ENCODE results near the gene STK40.
A peak's percentile ranks its signal among the peaks of the same experiment; 100 is the strongest.

GRCh38 chr1:36420836-36421317 is 35.2 kb upstream of the STK40 start:
- TF ChIP-seq CTCF (IDR thresholded peaks at IDR 0.05): peak; percentile 91 to 95 (median 93)
- peak in 1 of 2 donors; percentile 54 for TF ChIP-seq EP300 (IDR thresholded peaks at IDR 0.05)
